ENCODE measurements around the gene RALGPS1. TPM values are rescaled to one million over a fixed set of nuclear protein-coding genes. Genes with fewer than 3 reads are reported as not detected.

The RALGPS1 gene
- total RNA-seq, 1 donor from 2014 or later, result 30.7 TPM

GRCh38 chr9:127188396-127188795, 273.8 kb downstream of the RALGPS1 start:
- Mint-ChIP-seq H3K27ac (no peak overlapping the region), H3K36me3 (no peaks in the 10 kb centered on the region), H3K4me1 (peaks cover 28% of the 10 kb centered on the region), H3K9me3 (no peaks in the 10 kb centered on the region), H3K27me3 (ENCODE audit: insufficient read depth, low read depth) (peaks cover 2% of the 10 kb centered on the region), H3K4me3 (no peak overlapping the region)
- DNase-seq (ENCODE audit: low spot score), result no peak
- Histone ChIP-seq H2AFZ (replicated peaks) (no peak overlapping the region), H3K4me1 (peaks cover 14% of the 10 kb centered on the region), H3K9me3 (ENCODE audit: low read depth) (no peaks in the 10 kb centered on the region), H3K27me3 (no peaks in the 10 kb centered on the region), H3K36me3 (no peaks in the 10 kb centered on the region), H3K4me3 (no peak overlapping the region), H3K9ac (no peak overlapping the region), H4K20me1 (ENCODE audit: low read depth) (no peaks in the 10 kb centered on the region), H3K4me2 (no peak overlapping the region), H3F3A (ENCODE audit: low read depth) (no peaks in the 10 kb centered on the region), H3K79me2 (ENCODE audit: low read depth) (no peaks in the 10 kb centered on the region), H3K27ac (no peak overlapping the region)
- TF ChIP-seq EZH2 (IDR thresholded peaks at IDR 0.05), result no peak
- TF ChIP-seq EZH2phosphoT487 (IDR thresholded peaks at IDR 0.05), result no peak
- TF ChIP-seq CTCF (IDR thresholded peaks at IDR 0.05), result no peak

GRCh38 chr9:127189628-127190027, 275.0 kb downstream of the RALGPS1 start:
- no peaks in the 10 kb centered on the region for H3K79me2 ChIP-seq (ENCODE audit: low read depth)
- no peaks in the 10 kb centered on the region for H3K9me3 Mint-ChIP-seq
- no peak overlapping the region for H3K4me2 ChIP-seq
- H2AFZ ChIP-seq (replicated peaks), result no peak overlapping the region
- H3K27ac ChIP-seq, result no peak overlapping the region
- H3K36me3 ChIP-seq, result no peaks in the 10 kb centered on the region
- no peaks in the 10 kb centered on the region for H3K36me3 Mint-ChIP-seq
- no peak overlapping the region for H3K27ac Mint-ChIP-seq
- peaks cover 2% of the 10 kb centered on the region for H3K27me3 Mint-ChIP-seq (ENCODE audit: insufficient read depth, low read depth)
- TF ChIP-seq EZH2phosphoT487 (IDR thresholded peaks at IDR 0.05), result no peak
- no peak for TF ChIP-seq EZH2 (IDR thresholded peaks at IDR 0.05)
- no peak for TF ChIP-seq CTCF (IDR thresholded peaks at IDR 0.05)
- H3K9ac ChIP-seq, result no peak overlapping the region
- H3K9me3 ChIP-seq (ENCODE audit: low read depth), result no peaks in the 10 kb centered on the region
- no peaks in the 10 kb centered on the region for H3F3A ChIP-seq (ENCODE audit: low read depth)
- no peaks in the 10 kb centered on the region for H4K20me1 ChIP-seq (ENCODE audit: low read depth)
- DNase-seq (ENCODE audit: low spot score), result no peak
- no peak overlapping the region for H3K4me3 Mint-ChIP-seq
- peaks cover 12% of the 10 kb centered on the region for H3K4me1 ChIP-seq
- no peak overlapping the region for H3K4me3 ChIP-seq
- peaks cover 22% of the 10 kb centered on the region for H3K4me1 Mint-ChIP-seq
- no peaks in the 10 kb centered on the region for H3K27me3 ChIP-seq

GRCh38 chr9:127192744-127193143, 278.2 kb downstream of the RALGPS1 start:
- Mint-ChIP-seq H3K4me3 (no peak overlapping the region), H3K27me3 (ENCODE audit: insufficient read depth, low read depth) (peaks cover under 1% of the 10 kb centered on the region), H3K36me3 (no peaks in the 10 kb centered on the region), H3K27ac (no peak overlapping the region), H3K9me3 (no peaks in the 10 kb centered on the region), H3K4me1 (peaks cover 4% of the 10 kb centered on the region)
- no peak for DNase-seq (ENCODE audit: low spot score)
- TF ChIP-seq EZH2 (IDR thresholded peaks at IDR 0.05) (no peak), EZH2phosphoT487 (IDR thresholded peaks at IDR 0.05) (no peak), CTCF (IDR thresholded peaks at IDR 0.05) (no peak)
- Histone ChIP-seq H2AFZ (replicated peaks) (no peak overlapping the region), H3K36me3 (no peaks in the 10 kb centered on the region), H3K27ac (no peak overlapping the region), H3K4me3 (no peak overlapping the region), H3K27me3 (no peaks in the 10 kb centered on the region), H3K9ac (no peak overlapping the region), H4K20me1 (ENCODE audit: low read depth) (no peaks in the 10 kb centered on the region), H3K9me3 (ENCODE audit: low read depth) (no peaks in the 10 kb centered on the region), H3F3A (ENCODE audit: low read depth) (no peaks in the 10 kb centered on the region), H3K4me2 (no peak overlapping the region), H3K79me2 (ENCODE audit: low read depth) (no peaks in the 10 kb centered on the region), H3K4me1 (peaks cover 6% of the 10 kb centered on the region)
